Stimulated activated CD4-positive, alpha-beta T cell treated with anti-CD3 and anti-CD28 coated beads, Interleukin-1b, Interleukin-23, amount 100 ng/mL, for 1 hour (primary cell): Measurements from ENCODE around the gene FMO5.

Experiments used
- DNase-seq, 2 donors: peaks; one replicate each; pipeline ENCODE4 v3.0.0-alpha.2; 2020; ENCODE audit warnings: low read depth in 2 of 2

Gene FMO5

DNA sequence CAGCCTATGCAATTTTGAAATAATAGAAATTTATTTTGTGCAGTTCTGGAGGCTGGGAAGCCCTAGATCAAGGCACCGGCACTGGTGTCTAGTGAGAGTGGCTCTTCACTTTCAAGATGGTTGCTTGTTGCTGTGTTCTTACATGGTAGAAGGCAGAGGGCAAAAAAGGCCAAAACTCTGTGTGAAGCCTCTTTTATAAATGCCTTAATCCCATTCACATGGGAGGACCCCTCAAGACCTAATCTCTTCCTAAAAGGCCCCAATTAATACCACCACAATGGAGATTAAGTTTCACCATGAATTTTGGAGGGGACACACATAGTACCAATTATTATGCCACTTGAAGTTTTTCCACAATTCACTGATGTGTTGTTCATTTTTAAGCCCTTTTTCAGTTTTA lies 73.9 kb downstream of the FMO5 start:
- no peak for DNase-seq

GRCh38 chr1:147142886-147143285 lies 82.3 kb downstream of the FMO5 start:
- no peak for DNase-seq
